Bladder microvascular endothelial cell (primary cell): ENCODE measurements around the gene MCOLN1. TPM values are rescaled to one million over a fixed set of nuclear protein-coding genes. Genes with fewer than 3 reads are reported as not detected.

ENCODE experiments used
- total RNA-seq: library from RNA; depleted of rRNA; stranded (reverse); fragments of >200 nt; gene quantifications from 2 replicates; pipeline ENCODE4 v1.2.3, GENCODE V29; 2014

Gene MCOLN1
- 6.0 and 9.6 TPM in 2 replicates for total RNA-seq

GRCh38 chr19:7522072-7522922 is at the start of gene MCOLN1:
Gene MCOLN1, plus strand, starts transcription at chr19:7522624. Its CDS starts 127 bp downstream, at chr19:7522751.

DNA sequence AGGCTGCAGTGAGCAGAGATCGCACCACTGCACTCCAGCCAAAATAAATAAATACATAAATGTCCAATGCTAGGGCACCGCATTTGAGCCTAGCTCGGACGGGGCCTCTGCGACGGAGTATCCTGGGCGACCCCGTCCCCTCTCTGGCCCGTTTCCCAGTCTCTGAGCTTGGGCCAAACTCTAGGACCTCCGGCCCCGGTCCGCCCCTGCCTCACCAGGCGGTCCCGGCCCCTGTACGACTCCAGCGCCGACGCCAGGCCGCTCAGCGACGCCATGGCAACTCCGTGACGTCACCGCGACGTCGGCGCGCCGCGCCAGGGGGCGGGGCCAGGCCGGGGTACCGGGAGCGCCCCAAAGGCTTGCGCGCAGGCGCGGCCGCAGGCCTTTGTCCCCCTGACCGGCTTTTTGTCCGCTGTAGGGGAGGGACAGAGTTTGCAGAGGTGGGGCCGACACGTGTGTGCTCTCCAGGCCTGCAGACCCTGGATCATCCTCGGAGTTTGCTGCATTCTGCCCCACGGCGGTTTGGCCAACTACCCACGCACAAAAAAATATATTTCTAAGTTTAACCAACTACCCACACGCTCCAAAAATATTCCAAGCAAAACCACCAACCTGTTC is 33.6 kb upstream of the MCOLN1 start, which contains the start of gene PEX11G:
TSS of gene PEX11G (minus strand) at position 300 of the 618 bp plus-strand sequence. CDS start at position 275, 25 bp downstream.

DNA sequence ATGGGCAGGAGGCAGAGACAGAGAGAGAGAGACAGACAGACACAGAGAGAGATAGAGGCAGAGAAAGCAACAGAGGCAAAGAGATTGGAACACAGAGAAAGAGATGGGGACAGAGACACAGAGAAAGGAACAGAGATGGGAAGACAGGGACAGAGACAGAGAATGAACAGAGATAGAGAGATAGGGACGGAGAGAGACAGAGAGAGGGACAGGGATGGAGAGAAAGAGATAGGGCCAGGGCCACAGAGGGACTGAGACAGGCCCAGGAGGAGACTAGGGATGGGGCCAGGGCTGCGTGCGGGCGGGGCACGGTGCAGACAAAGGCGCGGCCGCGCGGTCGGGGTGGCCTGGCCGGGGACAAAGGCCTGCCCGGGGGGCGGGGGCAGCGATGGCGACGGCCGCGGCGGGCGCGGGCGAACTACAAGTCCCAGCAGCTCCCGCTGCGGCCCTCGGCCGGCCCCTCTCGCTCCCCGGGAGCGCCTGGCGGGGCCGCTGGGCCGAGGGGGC is 6.7 kb upstream of the MCOLN1 start, which contains the start of gene ZNF358:
TSS of gene ZNF358 (plus strand) at position 459 of the 507 bp plus-strand sequence. CDS start 3,140 bp downstream, outside the sequence.

GRCh38 chr19:7535047-7535997 is 12.9 kb downstream of the MCOLN1 start, which contains the start of gene PNPLA6:
Gene PNPLA6, plus strand, starts transcription at chr19:7535717. Its CDS starts 72 bp downstream, at chr19:7535789.

Other genes starting within 250 kb of the MCOLN1 start
- 43.2 and 46.4 TPM in 2 replicates for gene INSR, start 228.2 kb upstream of the MCOLN1 start, total RNA-seq
- gene ARHGEF18, start 173.7 kb upstream of the MCOLN1 start, total RNA-seq, result 23.3 and 35.4 TPM in 2 replicates
- 1.5 and 2.1 TPM in 2 replicates for gene PEX11G, start 33.6 kb upstream of the MCOLN1 start, total RNA-seq
- gene ZNF358, start 6.5 kb upstream of the MCOLN1 start, total RNA-seq, result 9.1 and 14.9 TPM in 2 replicates
- gene PNPLA6, start 13.1 kb downstream of the MCOLN1 start, total RNA-seq, result 85.8 and 164 TPM in 2 replicates
- gene CAMSAP3, start 73.2 kb downstream of the MCOLN1 start, total RNA-seq, result 0.19 TPM in 1 of 2 replicates, not detected in the other
- 19.9 and 44.2 TPM in 2 replicates for gene XAB2, start 106.9 kb downstream of the MCOLN1 start, total RNA-seq
- gene PET100, start 107.2 kb downstream of the MCOLN1 start, total RNA-seq, result 25.8 and 45.2 TPM in 2 replicates
- gene PCP2, start 111.1 kb downstream of the MCOLN1 start, total RNA-seq, result not detected in 2 replicates
- 27.7 and 49.4 TPM in 2 replicates for gene STXBP2, start 114.5 kb downstream of the MCOLN1 start, total RNA-seq
- gene RETN, start 146.4 kb downstream of the MCOLN1 start, total RNA-seq, result not detected in 2 replicates
- gene MCEMP1, start 154.5 kb downstream of the MCOLN1 start, total RNA-seq, result not detected in 2 replicates
- 52.0 and 117 TPM in 2 replicates for gene TRAPPC5, start 158.2 kb downstream of the MCOLN1 start, total RNA-seq
- not detected in 2 replicates for gene FCER2, start 179.5 kb downstream of the MCOLN1 start, total RNA-seq
- gene CLEC4G, start 209.5 kb downstream of the MCOLN1 start, total RNA-seq, result not detected in 2 replicates
- not detected in 2 replicates for gene CD209, start 224.9 kb downstream of the MCOLN1 start, total RNA-seq
- gene CLEC4M, start 240.6 kb downstream of the MCOLN1 start, total RNA-seq, result 0.44 TPM in 1 of 2 replicates, not detected in the other